ENCODE measurements around the gene GUCY1A2.
"Not testable (repeated sequence)": the region's sequence is repeated elsewhere in the genome, so short reads cannot be mapped to it uniquely, and the experiment has no call there.

GUCY1A2 gene

DNA sequence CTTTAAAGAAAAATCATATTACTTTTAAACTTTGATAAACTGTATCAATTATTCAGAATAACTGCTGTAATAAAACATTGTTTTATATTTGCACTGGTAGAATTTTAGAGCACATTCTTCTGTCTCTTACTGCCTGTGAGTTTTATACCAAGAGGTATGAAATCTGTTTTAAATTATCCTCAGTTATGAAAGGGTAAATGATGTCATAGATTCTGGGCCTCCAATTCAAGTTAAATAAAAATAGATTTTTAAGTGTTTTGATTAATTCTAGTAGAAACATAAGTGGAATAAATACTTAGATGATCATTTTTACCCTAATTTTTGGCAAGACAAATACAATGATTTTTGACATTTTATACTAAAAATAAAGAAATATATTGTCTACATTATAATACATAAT is 93.0 kb downstream of the GUCY1A2 start:
- H3K27me3 Mint-ChIP-seq, result no peaks in the 10 kb centered on the region
- no peaks in the 10 kb centered on the region for H3K36me3 Mint-ChIP-seq (ENCODE audit: low read depth)
- H3K4me3 Mint-ChIP-seq, result no peak overlapping the region
- H3K4me1 Mint-ChIP-seq (ENCODE audit: low read depth), result no peaks in the 10 kb centered on the region
- no peaks in the 10 kb centered on the region for H3K9me3 Mint-ChIP-seq
- no peak overlapping the region for H3K27ac Mint-ChIP-seq

DNA sequence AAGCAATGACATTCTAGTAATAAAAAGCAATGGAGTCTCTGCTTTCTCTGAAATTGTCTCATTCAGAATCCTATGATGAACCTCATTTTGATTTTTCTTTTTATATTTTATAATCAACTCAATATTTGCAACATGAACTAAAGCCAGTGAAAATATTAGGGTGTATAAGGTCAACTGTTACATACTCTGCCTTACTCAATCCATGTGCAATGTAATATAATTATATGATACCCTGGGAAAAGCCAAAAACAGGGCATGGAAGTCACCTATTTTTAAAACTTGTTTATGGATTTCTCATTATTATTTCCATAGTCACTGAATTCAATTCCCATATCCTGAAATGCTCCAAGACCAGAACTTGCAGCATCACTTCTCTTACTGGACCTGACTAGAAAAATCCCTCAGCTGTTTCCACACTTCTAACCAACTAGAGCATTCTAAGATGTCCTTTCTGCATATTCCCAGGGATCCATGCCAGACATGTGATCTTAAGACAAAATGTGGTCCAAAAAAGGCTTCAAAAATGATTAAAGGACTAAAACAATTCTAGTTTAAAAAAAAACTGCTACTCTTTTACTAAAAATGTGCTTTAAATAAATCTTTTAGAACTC is 97.3 kb downstream of the GUCY1A2 start:
- Mint-ChIP-seq H3K4me1 (ENCODE audit: low read depth) (no peaks in the 10 kb centered on the region), H3K9me3 (peaks cover 12% of the 10 kb centered on the region), H3K27me3 (no peaks in the 10 kb centered on the region), H3K36me3 (ENCODE audit: low read depth) (no peaks in the 10 kb centered on the region), H3K27ac (no peak overlapping the region), H3K4me3 (no peak overlapping the region)

- Mint-ChIP-seq H3K27me3 (no peaks in the 10 kb centered on the region), H3K4me1 (ENCODE audit: low read depth) (no peaks in the 10 kb centered on the region), H3K4me3 (no peak overlapping the region), H3K9me3 (peaks cover 12% of the 10 kb centered on the region), H3K36me3 (ENCODE audit: low read depth) (no peaks in the 10 kb centered on the region), H3K27ac (no peak overlapping the region)
Measured at GRCh38 chr11:106917973-106918372, 100.3 kb downstream of the GUCY1A2 start.

GRCh38 chr11:106914409-106914808 is 103.9 kb downstream of the GUCY1A2 start:
- Mint-ChIP-seq H3K9me3 (peaks cover 10% of the 10 kb centered on the region), H3K4me3 (no peak overlapping the region), H3K36me3 (ENCODE audit: low read depth) (no peaks in the 10 kb centered on the region), H3K27me3 (no peaks in the 10 kb centered on the region), H3K27ac (no peak overlapping the region), H3K4me1 (ENCODE audit: low read depth) (no peaks in the 10 kb centered on the region)

GRCh38 chr11:106913141-106913540 is 105.1 kb downstream of the GUCY1A2 start:
- Mint-ChIP-seq H3K27me3 (no peaks in the 10 kb centered on the region), H3K4me1 (ENCODE audit: low read depth) (no peaks in the 10 kb centered on the region), H3K36me3 (ENCODE audit: low read depth) (no peaks in the 10 kb centered on the region), H3K27ac (no peak overlapping the region), H3K4me3 (no peak overlapping the region), H3K9me3 (peaks cover 4% of the 10 kb centered on the region)

GRCh38 chr11:106904826-106905225 is 113.5 kb downstream of the GUCY1A2 start:
- H3K36me3 Mint-ChIP-seq (ENCODE audit: low read depth), result no peaks in the 10 kb centered on the region
- peaks cover 4% of the 10 kb centered on the region for H3K9me3 Mint-ChIP-seq
- H3K4me3 Mint-ChIP-seq, result no peak overlapping the region
- H3K27me3 Mint-ChIP-seq, result no peaks in the 10 kb centered on the region
- H3K27ac Mint-ChIP-seq, result no peak overlapping the region
- H3K4me1 Mint-ChIP-seq (ENCODE audit: low read depth), result no peaks in the 10 kb centered on the region

DNA sequence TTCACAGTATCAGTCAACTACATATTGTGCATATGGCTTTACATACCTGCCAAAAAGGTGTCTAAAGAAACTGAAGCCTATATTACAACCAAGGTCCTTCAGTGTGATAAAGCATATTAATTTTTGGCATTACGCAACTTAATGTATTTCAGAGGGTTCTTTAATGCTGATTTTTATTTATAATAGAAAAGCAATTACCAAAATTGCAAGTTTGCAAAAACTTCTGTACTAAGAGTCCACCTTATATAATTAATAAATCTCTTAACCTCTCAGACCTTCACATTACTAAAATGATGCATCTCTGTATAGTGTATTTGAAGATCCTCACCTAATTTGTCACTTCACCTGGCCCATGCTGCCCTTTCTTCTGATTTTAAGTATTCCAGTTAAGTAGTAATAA is 128.6 kb downstream of the GUCY1A2 start:
- peaks cover 20% of the 10 kb centered on the region for H3K9me3 Mint-ChIP-seq
- no peaks in the 10 kb centered on the region for H3K27me3 Mint-ChIP-seq
- no peak overlapping the region for H3K4me3 Mint-ChIP-seq
- H3K36me3 Mint-ChIP-seq (ENCODE audit: low read depth), result no peaks in the 10 kb centered on the region
- H3K4me1 Mint-ChIP-seq (ENCODE audit: low read depth), result no peaks in the 10 kb centered on the region
- no peak overlapping the region for H3K27ac Mint-ChIP-seq

GRCh38 chr11:106888386-106888785 is 129.9 kb downstream of the GUCY1A2 start:
- Mint-ChIP-seq H3K9me3 (peaks cover 20% of the 10 kb centered on the region), H3K36me3 (ENCODE audit: low read depth) (no peaks in the 10 kb centered on the region), H3K4me3 (no peak overlapping the region), H3K4me1 (ENCODE audit: low read depth) (no peaks in the 10 kb centered on the region), H3K27ac (no peak overlapping the region), H3K27me3 (no peaks in the 10 kb centered on the region)

DNA sequence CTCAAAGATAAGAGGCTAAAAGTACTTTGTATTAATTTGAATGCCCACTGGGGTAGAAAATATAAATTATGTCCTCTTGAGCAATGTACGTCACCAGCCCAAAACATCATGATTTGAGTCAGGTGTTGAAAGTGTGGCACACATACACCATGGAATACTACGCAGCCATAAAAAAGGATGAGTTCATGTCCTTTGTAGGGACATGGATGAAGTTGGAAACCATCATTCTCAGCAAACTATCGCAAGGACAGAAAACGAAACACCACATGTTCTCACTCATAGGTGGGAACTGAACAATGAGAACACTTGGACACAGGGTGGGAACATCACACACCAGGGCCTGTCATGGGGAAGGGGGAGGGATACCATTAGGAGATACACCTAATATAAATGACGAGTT is 134.6 kb downstream of the GUCY1A2 start:
- not testable (repeated sequence) for H3K36me3 Mint-ChIP-seq (ENCODE audit: low read depth); H3K27ac Mint-ChIP-seq; H3K4me3 Mint-ChIP-seq; H3K4me1 Mint-ChIP-seq (ENCODE audit: low read depth); H3K27me3 Mint-ChIP-seq
- peaks cover 30% of the 10 kb centered on the region for H3K9me3 Mint-ChIP-seq

DNA sequence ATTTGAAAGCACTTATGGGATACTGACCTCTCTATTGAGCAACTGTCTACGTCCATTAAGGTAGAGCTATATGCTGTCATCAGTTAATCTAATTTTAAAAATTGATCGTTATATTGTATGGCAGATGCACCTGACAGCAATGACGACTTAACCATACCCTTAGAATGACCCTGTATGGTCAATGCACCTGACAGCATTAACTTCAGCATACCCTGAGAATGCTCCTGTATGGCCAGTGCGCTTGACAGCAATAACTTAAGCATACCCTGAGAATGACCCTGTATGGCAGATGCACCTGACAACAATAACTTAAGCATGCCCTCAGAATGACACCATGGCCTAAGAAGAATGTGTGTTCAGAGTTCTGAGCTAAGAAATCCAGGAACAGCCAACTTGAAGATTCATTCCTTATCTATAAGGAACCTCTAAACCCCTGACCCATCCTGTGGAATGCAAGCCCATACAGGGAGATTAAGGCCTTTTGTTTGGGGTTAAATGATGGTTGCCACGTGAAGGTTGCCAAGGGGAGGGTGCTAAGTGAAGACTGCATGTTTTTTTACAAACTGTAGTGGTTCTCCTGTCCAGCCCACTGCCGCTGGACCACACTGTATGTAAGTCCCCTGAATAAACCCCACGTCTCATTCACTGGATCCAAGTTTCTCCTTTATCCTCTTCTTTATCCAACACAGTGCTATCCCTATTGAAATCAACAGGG is 138.3 kb downstream of the GUCY1A2 start:
- Mint-ChIP-seq H3K9me3 (peaks cover 22% of the 10 kb centered on the region), H3K4me1 (ENCODE audit: low read depth) (no peaks in the 10 kb centered on the region), H3K27me3 (no peaks in the 10 kb centered on the region), H3K27ac (no peak overlapping the region), H3K36me3 (ENCODE audit: low read depth) (no peaks in the 10 kb centered on the region), H3K4me3 (no peak overlapping the region)

- peaks cover 19% of the 10 kb centered on the region for H3K9me3 Mint-ChIP-seq
- H3K4me3 Mint-ChIP-seq, result no peak overlapping the region
- H3K27me3 Mint-ChIP-seq, result no peaks in the 10 kb centered on the region
- no peak overlapping the region for H3K27ac Mint-ChIP-seq
- H3K4me1 Mint-ChIP-seq (ENCODE audit: low read depth), result no peaks in the 10 kb centered on the region
- no peaks in the 10 kb centered on the region for H3K36me3 Mint-ChIP-seq (ENCODE audit: low read depth)
Measured at GRCh38 chr11:106879029-106879428, 139.2 kb downstream of the GUCY1A2 start.

GRCh38 chr11:106875013-106875412 is 143.3 kb downstream of the GUCY1A2 start:
- Mint-ChIP-seq H3K4me1 (ENCODE audit: low read depth) (no peaks in the 10 kb centered on the region), H3K9me3 (peaks cover 21% of the 10 kb centered on the region)

GRCh38 chr11:106872246-106872645 is 146.0 kb downstream of the GUCY1A2 start:
- Mint-ChIP-seq H3K4me3 (no peak overlapping the region), H3K4me1 (ENCODE audit: low read depth) (no peaks in the 10 kb centered on the region), H3K27me3 (no peaks in the 10 kb centered on the region), H3K27ac (no peak overlapping the region), H3K9me3 (peaks cover 9% of the 10 kb centered on the region), H3K36me3 (ENCODE audit: low read depth) (no peaks in the 10 kb centered on the region)

More at GRCh38 chr11:106875013-106875412, 143.3 kb downstream of the GUCY1A2 start:
- Mint-ChIP-seq H3K27me3 (no peaks in the 10 kb centered on the region), H3K27ac (no peak overlapping the region), H3K4me3 (no peak overlapping the region), H3K36me3 (ENCODE audit: low read depth) (no peaks in the 10 kb centered on the region)

DNA sequence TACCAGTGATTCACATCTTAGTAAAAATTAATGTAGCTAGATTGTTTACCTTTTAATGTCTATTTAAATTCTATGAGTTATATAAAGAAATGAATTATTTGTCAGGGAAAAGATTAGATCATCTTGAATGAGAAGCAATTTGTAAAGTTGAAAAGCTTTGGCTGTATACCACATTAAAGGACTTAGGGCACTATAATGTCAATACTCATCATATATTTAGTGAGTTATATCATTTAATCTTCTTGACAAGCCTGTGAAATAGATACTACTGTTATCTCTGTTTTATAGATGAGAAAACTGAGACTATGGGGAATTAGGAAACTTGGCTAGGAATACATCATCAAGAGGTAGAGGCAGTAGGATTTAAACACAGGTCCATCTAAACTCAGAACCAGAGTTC is 160.1 kb downstream of the GUCY1A2 start:
- Mint-ChIP-seq H3K4me1 (ENCODE audit: low read depth) (no peaks in the 10 kb centered on the region), H3K4me3 (no peak overlapping the region), H3K36me3 (ENCODE audit: low read depth) (no peaks in the 10 kb centered on the region), H3K27ac (no peak overlapping the region), H3K9me3 (peaks cover 22% of the 10 kb centered on the region), H3K27me3 (no peaks in the 10 kb centered on the region)

GRCh38 chr11:106856566-106856965 is 161.7 kb downstream of the GUCY1A2 start:
- no peak overlapping the region for H3K4me3 Mint-ChIP-seq
- no peaks in the 10 kb centered on the region for H3K4me1 Mint-ChIP-seq (ENCODE audit: low read depth)
- no peaks in the 10 kb centered on the region for H3K36me3 Mint-ChIP-seq (ENCODE audit: low read depth)
- H3K27me3 Mint-ChIP-seq, result no peaks in the 10 kb centered on the region
- H3K9me3 Mint-ChIP-seq, result peaks cover 22% of the 10 kb centered on the region
- no peak overlapping the region for H3K27ac Mint-ChIP-seq

DNA sequence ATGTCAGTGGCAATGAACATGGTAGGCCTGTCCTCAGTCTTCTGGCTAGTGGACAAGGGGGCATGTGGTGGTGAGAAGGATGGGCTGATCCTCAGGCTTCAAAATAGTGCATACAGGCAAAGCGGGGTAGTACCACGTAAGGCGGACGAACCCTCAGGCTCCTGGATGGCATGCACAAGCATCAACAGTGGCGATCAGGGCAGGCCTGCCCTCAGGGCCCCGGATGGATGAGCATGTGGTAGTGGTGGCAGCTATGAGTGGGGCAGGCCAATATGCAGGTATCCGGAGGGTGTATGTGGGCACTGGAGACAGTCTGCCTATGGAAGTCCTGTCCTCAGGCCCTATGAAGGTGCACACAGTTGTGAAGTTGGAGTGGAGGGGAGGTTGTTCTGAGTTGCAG is 163.8 kb downstream of the GUCY1A2 start:
- no peaks in the 10 kb centered on the region for H3K36me3 Mint-ChIP-seq (ENCODE audit: low read depth)
- H3K27ac Mint-ChIP-seq, result no peak overlapping the region
- H3K27me3 Mint-ChIP-seq, result no peaks in the 10 kb centered on the region
- H3K9me3 Mint-ChIP-seq, result peaks cover 23% of the 10 kb centered on the region
- no peaks in the 10 kb centered on the region for H3K4me1 Mint-ChIP-seq (ENCODE audit: low read depth)
- no peak overlapping the region for H3K4me3 Mint-ChIP-seq
